GM20000 (cell line): ENCODE data around the gene MBNL3.

Experiments
- DNase-seq: peaks from one replicate; pipeline ENCODE4 v3.0.0; 2012; ENCODE audit warnings: low spot score
- TF ChIP-seq, protein P1 (sequence below): IDR thresholded peaks from 2 replicates; pipeline ENCODE4 v1.5.1; 2012; ENCODE audit warnings: mild to moderate bottlenecking, control low read depth; ENCODE audit errors: extremely low read depth, missing control alignments

MBNL3 gene

DNA sequence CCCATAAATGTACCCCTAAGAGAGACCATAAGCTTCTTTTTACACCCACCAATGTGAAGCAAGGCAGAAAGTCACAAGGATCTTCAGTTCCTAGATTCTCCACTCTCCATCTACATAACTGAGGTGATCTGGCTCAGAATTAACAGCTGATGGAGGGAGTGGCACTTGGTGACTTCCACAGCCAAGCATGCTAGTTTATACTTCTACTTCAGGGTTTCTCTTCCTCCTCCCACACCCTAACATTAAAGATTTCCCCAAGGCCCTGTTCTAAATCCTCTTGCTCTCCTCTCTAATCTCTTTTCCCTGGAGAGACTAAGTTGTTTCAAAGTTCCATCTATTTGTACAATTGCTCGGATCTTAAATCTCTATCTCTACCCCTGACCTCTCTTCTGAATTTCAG lies 81.1 kb downstream of the MBNL3 start:
- no peak for DNase-seq
- TF ChIP-seq, protein P1, sequence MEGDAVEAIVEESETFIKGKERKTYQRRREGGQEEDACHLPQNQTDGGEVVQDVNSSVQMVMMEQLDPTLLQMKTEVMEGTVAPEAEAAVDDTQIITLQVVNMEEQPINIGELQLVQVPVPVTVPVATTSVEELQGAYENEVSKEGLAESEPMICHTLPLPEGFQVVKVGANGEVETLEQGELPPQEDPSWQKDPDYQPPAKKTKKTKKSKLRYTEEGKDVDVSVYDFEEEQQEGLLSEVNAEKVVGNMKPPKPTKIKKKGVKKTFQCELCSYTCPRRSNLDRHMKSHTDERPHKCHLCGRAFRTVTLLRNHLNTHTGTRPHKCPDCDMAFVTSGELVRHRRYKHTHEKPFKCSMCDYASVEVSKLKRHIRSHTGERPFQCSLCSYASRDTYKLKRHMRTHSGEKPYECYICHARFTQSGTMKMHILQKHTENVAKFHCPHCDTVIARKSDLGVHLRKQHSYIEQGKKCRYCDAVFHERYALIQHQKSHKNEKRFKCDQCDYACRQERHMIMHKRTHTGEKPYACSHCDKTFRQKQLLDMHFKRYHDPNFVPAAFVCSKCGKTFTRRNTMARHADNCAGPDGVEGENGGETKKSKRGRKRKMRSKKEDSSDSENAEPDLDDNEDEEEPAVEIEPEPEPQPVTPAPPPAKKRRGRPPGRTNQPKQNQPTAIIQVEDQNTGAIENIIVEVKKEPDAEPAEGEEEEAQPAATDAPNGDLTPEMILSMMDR: no peak

DNA sequence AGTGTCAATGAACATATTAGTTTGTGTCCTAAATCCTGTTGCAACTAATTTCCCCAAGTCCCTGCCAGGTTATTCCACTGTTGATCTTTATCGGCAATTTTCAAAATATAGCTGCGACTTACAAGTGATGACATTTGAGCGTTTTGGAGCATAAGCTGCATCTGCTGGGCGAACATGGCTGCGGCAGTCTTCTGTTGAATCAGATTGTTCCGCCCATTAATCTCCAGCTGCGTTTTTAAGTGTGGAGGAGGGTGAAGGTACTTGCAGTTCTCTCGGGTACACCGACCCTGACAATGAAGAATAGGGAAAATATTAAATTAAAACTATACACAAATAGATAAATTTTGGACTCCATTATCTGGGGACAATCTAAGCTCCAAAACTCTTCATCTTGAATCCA lies 82.7 kb downstream of the MBNL3 start:
- no peak for DNase-seq
- TF ChIP-seq, protein P1: no peak

DNA sequence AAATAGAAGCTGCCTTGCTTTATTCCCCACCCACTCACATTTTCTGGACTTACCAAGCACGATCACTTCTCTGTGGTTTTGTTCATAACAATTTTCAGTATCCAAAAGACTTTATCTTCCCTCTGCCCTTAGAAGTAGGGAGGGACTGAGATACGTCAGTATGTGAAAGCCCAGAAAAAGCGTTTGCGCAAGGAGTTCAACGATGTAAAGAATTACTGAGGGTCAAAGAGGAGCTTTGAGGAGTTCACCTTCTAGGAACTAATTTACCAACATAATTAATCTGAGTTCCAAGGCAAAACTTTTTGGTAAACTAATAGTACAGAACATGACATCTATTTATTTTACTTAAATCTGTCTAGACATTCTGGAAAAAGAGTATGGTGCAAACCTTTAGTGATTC lies 84.6 kb downstream of the MBNL3 start:
- no peak for DNase-seq
- TF ChIP-seq, protein P1: no peak

DNA sequence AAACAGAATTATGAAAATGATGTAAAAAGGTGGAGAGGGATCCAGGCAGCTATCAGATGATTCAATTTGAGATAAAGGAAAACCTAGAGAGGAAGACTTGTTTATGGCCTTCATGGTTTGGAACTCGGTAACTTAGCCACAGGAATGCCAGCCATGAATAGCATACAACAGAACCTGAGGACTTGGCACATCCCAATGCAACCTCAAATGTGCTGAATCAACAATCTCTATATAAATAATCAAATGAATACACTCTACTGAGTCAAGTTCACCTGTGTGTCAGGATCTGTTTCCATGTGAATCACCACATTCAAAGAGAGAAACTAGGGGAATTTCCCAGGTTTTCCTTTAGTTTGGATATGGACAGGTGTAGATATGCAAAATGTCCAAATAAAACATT lies 86.9 kb downstream of the MBNL3 start:
- DNase-seq: no peak
- TF ChIP-seq, protein P1: no peak

DNA sequence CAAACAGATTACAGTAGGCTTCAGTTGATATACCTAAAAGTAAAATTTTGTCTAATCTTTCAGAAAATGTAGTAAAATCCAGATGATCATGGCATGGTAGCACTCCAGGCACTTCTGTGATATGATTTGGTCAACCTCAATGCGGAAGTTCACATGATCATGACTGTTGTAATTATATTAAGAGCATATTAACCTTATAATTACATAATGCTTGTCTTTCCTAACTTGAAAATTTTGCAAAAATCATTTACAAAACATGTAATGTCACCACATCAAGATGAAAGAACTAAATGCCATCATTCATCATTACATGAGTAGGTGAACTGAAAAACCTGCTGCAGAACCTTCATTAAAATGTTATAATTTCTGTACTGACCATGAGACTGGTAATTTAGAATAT lies 88.1 kb downstream of the MBNL3 start:
- DNase-seq: no peak
- TF ChIP-seq, protein P1: no peak

DNA sequence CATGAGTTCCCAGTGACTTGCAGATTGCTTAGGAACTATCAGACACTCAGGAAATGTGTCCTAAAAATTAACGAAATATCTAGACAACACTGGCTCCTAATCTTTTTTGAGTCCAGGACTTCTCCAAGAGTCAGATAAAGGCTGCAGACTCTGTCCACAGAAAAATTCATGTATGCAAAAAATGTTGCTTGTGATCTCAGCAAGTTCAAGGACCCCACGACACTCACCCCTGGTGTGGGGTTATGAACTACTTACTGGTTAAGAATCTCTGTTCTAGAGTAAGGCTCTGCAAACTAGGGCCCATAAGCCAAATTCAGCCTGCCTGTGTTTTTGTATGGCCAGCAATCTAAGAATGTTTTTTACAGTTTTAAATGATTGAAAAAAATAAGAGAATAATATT lies 93.2 kb downstream of the MBNL3 start:
- no peak for DNase-seq
- TF ChIP-seq, protein P1: no peak

DNA sequence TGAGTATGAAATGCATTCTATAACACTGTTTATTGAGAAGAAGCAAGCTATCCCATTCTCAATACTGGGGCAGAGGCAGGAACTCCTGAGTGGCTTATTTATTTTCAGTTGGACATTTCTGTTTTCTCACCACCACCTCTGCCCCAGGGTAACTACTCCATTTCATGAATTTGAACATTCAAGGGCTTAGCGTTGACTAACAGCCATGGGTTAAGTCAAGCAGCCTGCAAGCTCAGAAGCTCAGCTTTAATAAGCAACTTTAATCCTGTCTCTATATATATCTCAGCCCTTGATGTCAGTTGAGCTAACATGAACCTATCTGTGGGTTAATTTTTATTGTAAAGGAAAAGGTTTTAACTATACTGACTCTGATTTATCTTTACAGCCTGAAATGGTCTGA lies 93.8 kb downstream of the MBNL3 start:
- no peak for DNase-seq
- TF ChIP-seq, protein P1: no peak

DNA sequence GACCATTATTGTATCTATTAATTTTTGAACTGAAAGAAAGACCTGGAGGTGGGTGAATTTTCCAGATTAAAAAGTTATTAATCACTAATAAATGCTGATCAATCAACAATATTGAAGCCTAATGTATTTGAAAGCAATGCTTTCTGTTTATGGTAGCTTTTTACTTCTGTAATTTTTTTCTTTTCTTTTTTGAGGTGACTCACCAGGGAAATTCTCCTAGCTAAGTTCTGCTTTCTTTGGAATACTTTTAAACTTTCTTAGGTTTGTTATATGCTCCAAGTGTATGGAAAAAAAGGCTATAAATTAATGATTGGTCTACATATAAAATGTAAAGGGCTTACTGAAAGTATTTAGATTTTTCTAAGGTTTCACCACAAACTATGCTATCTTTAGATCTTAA lies 94.2 kb downstream of the MBNL3 start:
- TF ChIP-seq, protein P1: no peak
- no peak for DNase-seq
